Daoy (cell line): ENCODE measurements around the gene NUP43. TPM values are rescaled to one million over a fixed set of nuclear protein-coding genes. Genes with fewer than 3 reads are reported as not detected.
A peak's percentile ranks its signal among the peaks of the same experiment; 100 is the strongest.
"Not testable (repeated sequence)": the region's sequence is repeated elsewhere in the genome, so short reads cannot be mapped to it uniquely, and the experiment has no call there.

Experiments
- DNase-seq: peaks from one replicate; pipeline ENCODE4 v3.0.0-alpha.2; 2015; ENCODE audit warnings: low read depth
- total RNA-seq: library from RNA; depleted of rRNA; stranded (reverse); fragments of >200 nt; shearing (Covaris generic); gene quantifications from 2 replicates; pipeline ENCODE4 v1.2.3, GENCODE V29; 2014

The NUP43 gene
- total RNA-seq, 1 experiment from 2014 or later: 104 TPM

- DNase-seq: not testable (repeated sequence)
Measured at GRCh38 chr6:149749082-149749593, 2.8 kb upstream of the NUP43 start.

- not testable (repeated sequence) for DNase-seq
Measured at GRCh38 chr6:149745252-149745651, 1.1 kb downstream of the NUP43 start.

- DNase-seq: no peak
Measured at GRCh38 chr6:149734915-149735314, 11.4 kb downstream of the NUP43 start.

GRCh38 chr6:149733089-149733720 is 13.1 kb downstream of the NUP43 start:
- no peak for DNase-seq

GRCh38 chr6:149729824-149730223 is 16.5 kb downstream of the NUP43 start:
- DNase-seq: no peak

GRCh38 chr6:149728499-149729234 is 17.7 kb downstream of the NUP43 start:
- DNase-seq: no peak

GRCh38 chr6:149727793-149728498 is 18.4 kb downstream of the NUP43 start:
- DNase-seq: no peak

GRCh38 chr6:149725785-149726184 is 20.5 kb downstream of the NUP43 start:
- DNase-seq: no peak

- DNase-seq: peak; percentile 79
Measured at GRCh38 chr6:149723771-149724417, 22.4 kb downstream of the NUP43 start.

GRCh38 chr6:149723262-149723661 is 23.1 kb downstream of the NUP43 start:
- no peak for DNase-seq

GRCh38 chr6:149719531-149719930 is 26.8 kb downstream of the NUP43 start:
- DNase-seq: no peak

GRCh38 chr6:149717588-149718458 is 28.5 kb downstream of the NUP43 start, which contains the start of gene LATS1:
LATS1 (minus strand) TSS chr6:149718101; CDS start chr6:149702126, 15,975 bp downstream.
- DNase-seq: peak; percentile 93

- DNase-seq: no peak
Measured at GRCh38 chr6:149717255-149717587, 29.1 kb downstream of the NUP43 start.

GRCh38 chr6:149716181-149716963 is 30.0 kb downstream of the NUP43 start:
- DNase-seq: no peak

GRCh38 chr6:149714442-149714841 is 31.9 kb downstream of the NUP43 start:
- DNase-seq: no peak

GRCh38 chr6:149711711-149712110 is 34.6 kb downstream of the NUP43 start:
- DNase-seq: no peak

GRCh38 chr6:149701714-149702113 is 44.6 kb downstream of the NUP43 start:
- no peak for DNase-seq

GRCh38 chr6:149699150-149699549 is 47.2 kb downstream of the NUP43 start:
- no peak for DNase-seq

GRCh38 chr6:149698175-149698574 is 48.2 kb downstream of the NUP43 start:
- no peak for DNase-seq

- no peak for DNase-seq
Measured at GRCh38 chr6:149696901-149697300, 49.4 kb downstream of the NUP43 start.
